Measurements from ENCODE around the gene CELSR1. TPM values are rescaled to one million over a fixed set of nuclear protein-coding genes. Genes with fewer than 3 reads are reported as not detected.

CELSR1 gene
- total and polyA plus RNA-seq, 2 of the 13 experiments (the other 11 are each of a cell fraction or from before 2014, with no cell fraction given): 0.78 to 1.8 TPM

DNA sequence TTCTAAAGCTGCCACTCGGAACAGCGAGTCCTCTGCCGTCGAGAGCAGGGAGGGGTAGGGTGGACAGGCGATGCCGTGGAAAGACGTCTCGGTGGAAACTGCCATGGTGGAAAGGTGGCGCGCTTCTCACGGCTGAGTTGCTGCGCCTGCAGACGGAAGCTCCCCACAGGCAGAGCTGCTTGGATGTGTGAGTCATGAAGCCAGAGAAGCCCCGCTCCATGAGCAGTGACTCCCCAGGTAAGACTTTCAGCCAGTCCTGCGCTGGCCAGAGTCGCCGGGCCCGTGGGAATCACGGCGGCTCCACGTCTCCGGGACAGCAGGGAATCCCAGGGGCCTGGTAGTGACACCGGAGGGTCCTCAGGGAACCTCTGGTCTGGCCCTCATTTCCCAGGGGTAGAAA, 205.9 kb downstream of the CELSR1 start:
- ChIA-PET POLR2A (no interaction called here), CTCF (ENCODE audit: low intra/inter-chr PET ratio, low total read pairs) (no interaction called here)
- in situ Hi-C loops (cut with HindIII; ENCODE audit: extremely low pct_ligation_motif_present, low pct_unique_long_range_greater_than_20kb) (no loop called here), intact Hi-C loops (cut with micrococcal nuclease; ENCODE audit: unreplicated experiment) (no loop called here)
- Histone ChIP-seq H3K36me3 (replicated peaks in 1 of 2; ENCODE audit: control insufficient read depth in 1 of 2, insufficient read depth in 2 of 2, low read length in 2 of 2) (peaks cover 16 to 41% of the 10 kb centered on the region in 2 experiments), H3K9ac (ENCODE audit: insufficient read depth, low read depth, low read length) (no peak overlapping the region), H3K4me1 (ENCODE audit: insufficient read depth, low read length) (peaks cover 6% of the 10 kb centered on the region), H3K27me3 (ENCODE audit: control insufficient read depth in 1 of 2, insufficient read depth in 2 of 2, low read length in 2 of 2) (no peaks in the 10 kb centered on the region), H3K4me2 (ENCODE audit: low read depth, low read length) (no peak overlapping the region), H3K27ac (ENCODE audit: extremely low read length, insufficient read depth, low read length) (no peak overlapping the region), H3K79me2 (ENCODE audit: insufficient read depth, low read length) (peaks cover 9% of the 10 kb centered on the region), H4K20me1 (ENCODE audit: insufficient read depth, low read length) (no peaks in the 10 kb centered on the region), H2AFZ (ENCODE audit: low read length) (no peak overlapping the region), H3K4me3 (replicated peaks in 1 of 3; ENCODE audit: insufficient read depth in 1 of 3, low read depth in 2 of 3, low read length in 3 of 3) (no peak overlapping the region), H3K9me3 (ENCODE audit: low read length) (no peaks in the 10 kb centered on the region)
- ATAC-seq (no peak), FAIRE-seq (no peak), DNase-seq (ENCODE audit: low spot score) (no peak)
- TF ChIP-seq ZNF205 (CRISPR knock-in tag; IDR thresholded peaks at IDR 0.05) (no peak), PCBP1 (IDR thresholded peaks at IDR 0.05; ENCODE audit: borderline replicate concordance, low read depth, low read length) (no peak), ZNF33B (CRISPR knock-in tag; IDR thresholded peaks at IDR 0.05) (no peak), ESRRA (CRISPR knock-in tag; IDR thresholded peaks at IDR 0.05; ENCODE audit: low read depth) (no peak), MBNL3 (CRISPR knock-in tag; conservative IDR thresholded peaks at IDR 0.05) (no peak), MAFF (IDR thresholded peaks at IDR 0.05; ENCODE audit: low read depth, low read length) (no peak), ZNF260 (CRISPR knock-in tag; IDR thresholded peaks at IDR 0.05; ENCODE audit: borderline replicate concordance, low read depth) (no peak), TAF1 (CRISPR knock-in tag; IDR thresholded peaks at IDR 0.05) (no peak), ZNF704 (CRISPR knock-in tag; IDR thresholded peaks at IDR 0.05; ENCODE audit: borderline replicate concordance) (no peak), ZNF160 (CRISPR knock-in tag; IDR thresholded peaks at IDR 0.05) (no peak), ZNF180 (CRISPR knock-in tag; IDR thresholded peaks at IDR 0.05; ENCODE audit: borderline replicate concordance, low read depth) (no peak), ATM (IDR thresholded peaks at IDR 0.05; ENCODE audit: borderline replicate concordance) (no peak), ZBTB1 (CRISPR knock-in tag; IDR thresholded peaks at IDR 0.05; ENCODE audit: borderline replicate concordance) (no peak), HOXA9 (CRISPR knock-in tag; IDR thresholded peaks at IDR 0.05; ENCODE audit: borderline replicate concordance) (no peak), MLLT10 (CRISPR knock-in tag; IDR thresholded peaks at IDR 0.05) (no peak), ZNF629 (CRISPR knock-in tag; conservative IDR thresholded peaks at IDR 0.05) (no peak), SIX1 (CRISPR knock-in tag; IDR thresholded peaks at IDR 0.05; ENCODE audit: borderline replicate concordance) (no peak), HNRNPUL1 (IDR thresholded peaks at IDR 0.05; ENCODE audit: low read depth, low read length) (no peak), ZSCAN12 (CRISPR knock-in tag; IDR thresholded peaks at IDR 0.05) (no peak)
- TF ChIP-seq, protein P1, sequence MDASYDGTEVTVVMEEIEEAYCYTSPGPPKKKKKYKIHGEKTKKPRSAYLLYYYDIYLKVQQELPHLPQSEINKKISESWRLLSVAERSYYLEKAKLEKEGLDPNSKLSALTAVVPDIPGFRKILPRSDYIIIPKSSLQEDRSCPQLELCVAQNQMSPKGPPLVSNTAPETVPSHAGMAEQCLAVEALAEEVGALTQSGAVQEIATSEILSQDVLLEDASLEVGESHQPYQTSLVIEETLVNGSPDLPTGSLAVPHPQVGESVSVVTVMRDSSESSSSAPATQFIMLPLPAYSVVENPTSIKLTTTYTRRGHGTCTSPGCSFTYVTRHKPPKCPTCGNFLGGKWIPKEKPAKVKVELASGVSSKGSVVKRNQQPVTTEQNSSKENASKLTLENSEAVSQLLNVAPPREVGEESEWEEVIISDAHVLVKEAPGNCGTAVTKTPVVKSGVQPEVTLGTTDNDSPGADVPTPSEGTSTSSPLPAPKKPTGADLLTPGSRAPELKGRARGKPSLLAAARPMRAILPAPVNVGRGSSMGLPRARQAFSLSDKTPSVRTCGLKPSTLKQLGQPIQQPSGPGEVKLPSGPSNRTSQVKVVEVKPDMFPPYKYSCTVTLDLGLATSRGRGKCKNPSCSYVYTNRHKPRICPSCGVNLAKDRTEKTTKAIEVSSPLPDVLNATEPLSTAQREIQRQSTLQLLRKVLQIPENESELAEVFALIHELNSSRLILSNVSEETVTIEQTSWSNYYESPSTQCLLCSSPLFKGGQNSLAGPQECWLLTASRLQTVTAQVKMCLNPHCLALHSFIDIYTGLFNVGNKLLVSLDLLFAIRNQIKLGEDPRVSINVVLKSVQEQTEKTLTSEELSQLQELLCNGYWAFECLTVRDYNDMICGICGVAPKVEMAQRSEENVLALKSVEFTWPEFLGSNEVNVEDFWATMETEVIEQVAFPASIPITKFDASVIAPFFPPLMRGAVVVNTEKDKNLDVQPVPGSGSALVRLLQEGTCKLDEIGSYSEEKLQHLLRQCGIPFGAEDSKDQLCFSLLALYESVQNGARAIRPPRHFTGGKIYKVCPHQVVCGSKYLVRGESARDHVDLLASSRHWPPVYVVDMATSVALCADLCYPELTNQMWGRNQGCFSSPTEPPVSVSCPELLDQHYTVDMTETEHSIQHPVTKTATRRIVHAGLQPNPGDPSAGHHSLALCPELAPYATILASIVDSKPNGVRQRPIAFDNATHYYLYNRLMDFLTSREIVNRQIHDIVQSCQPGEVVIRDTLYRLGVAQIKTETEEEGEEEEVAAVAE (CRISPR knock-in tag; IDR thresholded peaks at IDR 0.05; ENCODE audit: borderline replicate concordance): no peak
- WGBS (ENCODE audit: low lambda C conversion rate): 95% methylated on average over 14 of the region's 23 CpGs
- BruUV-seq (replicated peaks): no TSS peak
